Activated CD4-positive, alpha-beta T cell treated with anti-CD3 and anti-CD28 coated beads, Interleukin-2, amount 10 ng/mL, durations not matched to agents 7 days and 5 days (primary cell): ENCODE data around the gene DRAXIN. TPM values are rescaled to one million over a fixed set of nuclear protein-coding genes. Genes with fewer than 3 reads are reported as not detected.

ENCODE experiments used
- CTCF ChIA-PET: fragments of 350-600 bp; sonication (Branson Sonifier 250); formaldehyde crosslinking; loops from one replicate; lab custom pipeline; 2021; ENCODE audit warnings: antibody characterized with exemption; lab: Charles Lee
- POLR2A ChIA-PET: fragments of 350-600 bp; sonication (Branson Sonifier 250); formaldehyde crosslinking; loops from one replicate; lab custom pipeline; 2021; ENCODE audit warnings: antibody characterized with exemption; lab: Charles Lee
- DNase-seq: peaks from one replicate; pipeline ENCODE4 v3.0.0-alpha.2; 2020
- H3K27ac Mint-ChIP-seq: one replicate; pipeline ENCODE4 v1.8.0; 2021; ENCODE audit warnings: mild to moderate bottlenecking, moderate library complexity, mixed read lengths
- H3K27me3 Mint-ChIP-seq: one replicate; pipeline ENCODE4 v1.8.0; 2021; ENCODE audit warnings: mixed read lengths
- H3K36me3 Mint-ChIP-seq: one replicate; pipeline ENCODE4 v1.8.0; 2021; ENCODE audit warnings: low read depth, mixed read lengths
- H3K4me1 Mint-ChIP-seq: one replicate; pipeline ENCODE4 v1.8.0; 2021; ENCODE audit warnings: mixed read lengths
- H3K4me3 Mint-ChIP-seq: one replicate; pipeline ENCODE4 v1.8.0; 2021; ENCODE audit warnings: mild to moderate bottlenecking, moderate library complexity, mixed read lengths
- H3K9me3 Mint-ChIP-seq: one replicate; pipeline ENCODE4 v1.8.0; 2021; ENCODE audit warnings: mixed read lengths
- total RNA-seq, 2 experiments: library from RNA; stranded (reverse); gene quantifications; one replicate each; pipeline ENCODE4 v1.2.3, GENCODE V29; 2021

The DRAXIN gene
- total RNA-seq, 2 experiments from 2014 or later, result 0.54 to 0.62 TPM

DNA sequence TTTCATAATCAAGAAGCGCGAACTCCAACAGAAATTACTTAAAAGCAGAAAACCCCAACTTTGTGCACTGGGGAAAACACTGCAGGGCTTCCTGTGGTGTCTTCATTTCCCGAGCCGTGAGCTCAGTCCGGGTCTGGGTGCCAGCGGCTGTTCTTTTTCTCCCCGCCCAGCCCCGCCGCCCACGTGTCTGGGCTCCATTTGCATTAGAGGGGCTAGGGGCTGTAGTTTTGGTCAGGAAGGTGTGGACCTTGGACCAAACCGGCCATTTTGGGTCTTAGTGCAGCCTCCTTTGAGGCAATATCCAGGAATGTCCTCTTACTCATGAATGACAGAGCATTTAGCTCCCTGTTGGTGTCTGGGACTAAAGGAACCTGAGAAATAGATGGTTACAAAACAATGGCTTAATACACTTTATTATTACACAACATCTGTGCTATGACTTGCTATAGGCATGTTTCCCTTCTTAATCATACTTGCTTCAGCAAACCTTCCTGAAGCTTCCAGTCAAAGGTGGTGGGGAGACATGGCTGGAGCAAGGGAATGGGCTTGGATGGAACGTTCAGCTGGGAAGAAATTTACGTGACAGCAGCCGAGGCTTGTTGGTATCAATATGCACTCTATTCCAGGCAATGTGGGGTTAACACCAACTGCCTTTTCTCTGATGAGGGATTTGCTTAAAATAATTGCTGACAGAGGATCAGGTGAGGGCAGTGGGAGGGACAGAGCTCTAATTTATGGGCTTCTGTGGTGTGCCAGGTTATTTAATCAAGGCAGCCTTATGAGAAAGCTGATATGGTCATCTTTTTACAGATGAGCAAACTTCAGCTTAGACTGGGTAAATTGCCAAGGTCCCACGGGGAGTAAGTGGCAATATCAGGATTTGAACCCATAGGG lies 45.5 kb downstream of the DRAXIN start:
- Mint-ChIP-seq H3K9me3 (no peaks in the 10 kb centered on the region), H3K4me3 (peak overlapping the region; percentile 95), H3K27me3 (no peaks in the 10 kb centered on the region), H3K36me3 (peaks cover 11% of the 10 kb centered on the region), H3K27ac (peak overlapping the region; percentile 42), H3K4me1 (peaks cover 72% of the 10 kb centered on the region)
- ChIA-PET POLR2A (no interaction called here), CTCF (interaction anchor here (0.5 to 2.5 kb wide), 8 partner anchors 18 to 1242 kb away, joined by 3 to 12 read pairs (median 4); partner anchors contain the start of genes FBXO2 and FBXO44)
- DNase-seq, result peak; percentile 54

DNA sequence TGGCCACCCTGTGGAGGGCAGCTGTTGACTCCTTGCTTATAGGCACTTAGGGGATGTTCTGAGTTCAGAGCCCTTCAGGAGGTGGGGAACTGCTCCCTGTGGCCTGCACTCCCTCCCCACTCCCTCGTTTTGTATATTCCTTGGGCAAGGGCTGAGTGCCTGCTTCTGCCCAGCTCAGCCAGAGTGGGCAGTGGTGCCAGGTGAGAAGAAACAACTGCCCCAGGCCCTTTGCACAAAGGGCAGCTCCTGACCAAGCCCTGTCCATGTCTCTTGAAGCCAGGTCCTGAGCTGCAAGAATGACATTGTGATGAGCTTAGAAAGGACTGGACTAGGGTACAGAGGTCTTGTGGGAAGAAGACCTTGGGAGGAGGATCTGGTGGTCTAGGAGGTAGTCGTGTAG lies 46.6 kb downstream of the DRAXIN start:
- Mint-ChIP-seq H3K27ac (no peak overlapping the region), H3K27me3 (peaks cover 4% of the 10 kb centered on the region), H3K36me3 (peaks cover 20% of the 10 kb centered on the region), H3K4me3 (peak overlapping the region; percentile 8), H3K9me3 (no peaks in the 10 kb centered on the region), H3K4me1 (peaks cover 76% of the 10 kb centered on the region)
- POLR2A ChIA-PET, result no interaction called here
- DNase-seq, result no peak
- CTCF ChIA-PET, result interaction anchor here (0.7 to 2.5 kb wide), 3 partner anchors 73 to 84 kb away, joined by 3 to 10 read pairs (median 5); partner anchors contain the start of genes FBXO2 and FBXO44

DNA sequence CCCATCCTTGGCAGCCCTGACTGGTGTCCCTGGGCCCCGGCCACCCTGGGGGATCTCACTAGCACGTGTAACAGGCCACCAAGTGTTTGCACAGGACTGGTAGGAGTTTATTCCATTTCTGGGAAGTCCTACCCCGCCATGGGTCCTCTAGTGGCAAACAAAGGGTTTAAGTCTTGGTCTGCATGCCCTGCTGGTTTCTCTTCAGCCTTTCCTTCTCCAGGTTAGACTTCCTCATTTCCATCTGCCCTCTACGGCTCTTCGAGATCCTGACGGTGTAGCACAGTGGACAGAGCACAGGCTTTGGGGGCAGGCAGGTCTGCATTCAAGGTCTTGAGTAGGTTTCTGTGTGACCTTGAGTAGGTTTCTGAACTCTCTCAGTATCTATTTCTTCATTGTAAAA lies 47.3 kb downstream of the DRAXIN start:
- Mint-ChIP-seq H3K27me3 (peaks cover 4% of the 10 kb centered on the region), H3K9me3 (no peaks in the 10 kb centered on the region), H3K27ac (no peak overlapping the region), H3K4me1 (peaks cover 75% of the 10 kb centered on the region), H3K36me3 (peaks cover 20% of the 10 kb centered on the region), H3K4me3 (no peak overlapping the region)
- CTCF ChIA-PET, result interaction anchor here (1.0 kb wide), 1 partner anchor 74 kb away, joined by 5 read pairs; no protein-coding TSS in a partner anchor
- POLR2A ChIA-PET, result no interaction called here
- DNase-seq, result no peak

DNA sequence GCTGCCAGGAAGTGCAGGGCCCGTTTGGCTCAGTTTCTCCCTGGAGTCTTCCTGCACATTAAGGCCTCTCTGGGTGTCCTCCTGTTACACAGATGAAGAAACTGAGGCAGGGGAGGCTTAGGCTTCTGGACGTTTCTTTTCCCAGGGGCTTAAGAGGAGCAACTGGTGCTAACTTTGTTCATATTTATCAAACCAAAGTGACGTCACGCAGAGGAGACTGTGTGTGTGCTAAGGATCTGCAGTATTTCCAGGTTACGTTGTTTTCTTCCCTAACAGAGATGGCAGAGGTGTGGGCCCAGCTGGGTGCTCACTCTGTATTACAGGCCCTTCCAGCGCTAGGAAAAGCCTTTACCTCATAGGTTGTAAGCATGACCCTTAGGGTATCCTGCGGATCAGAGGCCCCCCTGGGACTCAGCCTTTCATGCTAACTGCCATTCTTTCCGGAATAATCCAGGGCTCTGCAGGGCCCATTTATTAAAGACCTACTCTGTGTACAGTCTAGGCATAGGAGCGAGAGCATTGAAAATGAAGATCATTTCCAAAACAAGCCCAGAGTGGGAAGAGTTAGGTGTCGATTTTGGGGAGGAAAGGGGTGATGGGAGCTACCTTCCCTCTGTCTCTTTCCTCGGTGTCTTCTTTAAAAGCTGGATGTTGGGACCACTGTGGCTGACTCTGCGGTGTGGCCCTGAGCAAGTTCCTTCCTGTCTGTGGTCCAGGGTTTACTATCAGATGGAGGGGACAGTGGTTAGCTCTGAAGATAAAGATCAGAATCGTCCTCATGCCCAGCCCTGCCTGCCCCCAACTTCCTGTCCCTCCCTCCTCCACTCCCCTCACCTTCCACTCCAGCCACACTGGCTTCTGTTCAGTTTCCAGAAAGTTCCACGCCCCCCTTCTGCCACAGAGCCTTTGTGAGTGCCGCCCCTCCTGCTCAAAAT lies 49.0 kb downstream of the DRAXIN start:
- DNase-seq, result peak; percentile 56
- ChIA-PET CTCF (interaction anchor here (0.6 to 2.0 kb wide), 4 partner anchors 21 to 90 kb away, joined by 3 to 9 read pairs (median 6); no protein-coding TSS in a partner anchor), POLR2A (no interaction called here)
- peaks cover 20% of the 10 kb centered on the region for H3K36me3 Mint-ChIP-seq
- peak overlapping the region; percentile 53 for H3K4me3 Mint-ChIP-seq
- peaks cover 77% of the 10 kb centered on the region for H3K4me1 Mint-ChIP-seq
- H3K27ac Mint-ChIP-seq, result peak overlapping the region; percentile 72
- H3K27me3 Mint-ChIP-seq, result peaks cover 4% of the 10 kb centered on the region
- H3K9me3 Mint-ChIP-seq, result no peaks in the 10 kb centered on the region

DNA sequence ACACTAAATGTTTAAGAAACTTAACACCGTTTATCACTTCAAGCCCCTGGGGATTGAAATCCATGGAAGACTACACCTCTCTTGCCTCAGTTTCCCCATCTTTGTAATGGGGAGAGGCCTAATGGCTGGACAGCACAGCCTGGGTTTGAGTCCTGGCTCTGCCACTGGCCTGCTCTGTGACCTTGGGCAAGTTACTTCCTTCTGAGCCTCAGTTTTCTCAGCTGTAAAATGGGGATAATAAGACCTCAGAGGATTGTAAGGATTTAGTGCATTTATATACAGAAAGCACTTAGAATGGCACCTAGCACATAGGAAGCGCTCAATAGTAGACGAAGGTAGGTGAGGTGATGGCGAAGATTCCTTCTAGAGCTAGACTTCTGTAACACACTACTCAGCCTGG lies 50.0 kb downstream of the DRAXIN start:
- Mint-ChIP-seq H3K9me3 (no peaks in the 10 kb centered on the region), H3K27me3 (peaks cover 4% of the 10 kb centered on the region), H3K4me3 (peak overlapping the region; percentile 53), H3K27ac (peak overlapping the region; percentile 72), H3K4me1 (peaks cover 77% of the 10 kb centered on the region), H3K36me3 (peaks cover 20% of the 10 kb centered on the region)
- CTCF ChIA-PET, result interaction anchor here (2.0 kb wide), 1 partner anchor 22 kb away, joined by 9 read pairs; no protein-coding TSS in a partner anchor
- DNase-seq, result no peak
- POLR2A ChIA-PET, result interaction anchor here (0.6 kb wide), 1 partner anchor 168 kb away, joined by 3 read pairs; no protein-coding TSS in a partner anchor

DNA sequence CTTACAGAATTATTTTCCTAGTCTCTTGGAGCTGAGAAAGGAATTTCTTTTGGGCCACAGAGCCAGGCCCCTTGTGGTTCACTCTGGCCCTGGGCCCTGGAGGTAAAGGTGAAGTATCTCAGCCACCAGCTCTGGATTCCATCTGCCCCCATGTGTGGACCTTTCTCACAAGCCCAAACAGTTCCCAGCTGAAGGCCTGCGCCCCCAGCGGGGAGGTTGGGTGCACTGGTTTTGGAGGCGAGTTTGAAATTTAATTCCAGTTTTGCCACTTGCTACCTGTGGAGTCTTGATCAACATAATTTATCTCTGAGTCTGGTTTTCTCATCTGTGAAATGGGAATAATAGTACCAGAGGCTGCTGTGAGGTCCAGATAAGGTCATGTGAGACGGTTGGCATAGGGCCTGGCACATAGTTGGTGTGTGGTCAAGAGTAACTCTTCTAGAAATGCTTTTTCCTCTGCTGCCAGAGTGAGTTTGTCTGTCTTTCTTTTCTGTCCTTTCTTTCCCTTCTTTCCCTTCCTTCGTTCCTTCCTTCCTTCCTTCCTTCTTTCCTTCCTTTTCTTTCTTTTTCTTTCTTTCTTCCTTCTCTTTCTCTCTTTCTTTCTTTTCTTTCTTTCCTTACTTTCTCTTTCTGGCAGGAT lies 50.5 kb downstream of the DRAXIN start:
- Mint-ChIP-seq H3K27ac (peak overlapping the region; percentile 31), H3K36me3 (peaks cover 24% of the 10 kb centered on the region), H3K27me3 (peaks cover 4% of the 10 kb centered on the region), H3K9me3 (no peaks in the 10 kb centered on the region), H3K4me3 (no peak overlapping the region), H3K4me1 (peaks cover 78% of the 10 kb centered on the region)
- DNase-seq, result no peak
- ChIA-PET CTCF (no interaction called here), POLR2A (interaction anchor here (0.6 kb wide), 1 partner anchor 167 kb away, joined by 3 read pairs; no protein-coding TSS in a partner anchor)

DNA sequence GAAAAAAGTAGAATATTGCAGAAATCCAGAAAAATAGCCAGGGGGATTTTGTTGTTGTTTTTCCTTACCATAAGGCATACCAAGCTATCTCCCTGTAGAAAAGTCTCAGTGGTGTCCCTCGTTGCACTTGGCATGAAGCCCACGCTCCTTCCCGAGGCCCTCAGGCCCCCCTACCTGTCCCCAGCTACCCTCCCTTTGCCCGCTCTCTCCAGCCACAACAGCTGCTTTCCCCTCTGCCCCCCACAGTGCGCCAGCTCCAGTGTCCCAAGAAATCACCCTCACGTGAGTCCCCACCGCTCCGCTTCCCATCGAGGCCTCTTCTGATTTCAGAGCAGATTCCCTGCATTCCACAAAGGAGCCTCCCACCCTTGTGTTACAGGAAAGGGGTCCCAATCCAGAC lies 52.8 kb downstream of the DRAXIN start:
- Mint-ChIP-seq H3K27ac (no peak overlapping the region), H3K36me3 (peaks cover 31% of the 10 kb centered on the region), H3K4me1 (peaks cover 65% of the 10 kb centered on the region), H3K27me3 (peaks cover 4% of the 10 kb centered on the region), H3K9me3 (no peaks in the 10 kb centered on the region), H3K4me3 (no peak overlapping the region)
- ChIA-PET CTCF (interaction anchor here (1.7 kb wide), 1 partner anchor 94 kb away, joined by 4 read pairs; no protein-coding TSS in a partner anchor), POLR2A (no interaction called here)
- DNase-seq, result no peak

DNA sequence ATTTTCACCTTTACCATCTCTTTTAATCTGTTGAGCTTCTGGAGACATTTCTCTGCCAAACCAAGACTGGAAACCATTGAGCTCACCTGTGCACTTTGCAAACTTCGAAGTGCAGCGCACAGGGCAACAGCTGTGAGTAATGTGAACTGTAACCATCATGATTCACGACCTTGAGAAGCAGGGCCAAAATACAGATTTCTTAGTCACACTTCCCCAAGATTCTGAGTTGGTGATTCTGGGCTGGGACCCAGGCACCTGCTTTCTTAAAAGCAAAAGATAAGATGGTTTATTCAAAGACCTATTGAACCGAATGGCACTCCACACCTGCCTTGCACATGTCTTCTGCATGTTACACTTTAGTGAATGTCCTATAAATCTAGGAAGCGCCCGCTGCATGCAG lies 54.6 kb downstream of the DRAXIN start:
- Mint-ChIP-seq H3K27ac (no peak overlapping the region), H3K9me3 (no peaks in the 10 kb centered on the region), H3K4me3 (no peak overlapping the region), H3K36me3 (peaks cover 27% of the 10 kb centered on the region), H3K27me3 (peaks cover 4% of the 10 kb centered on the region), H3K4me1 (peaks cover 47% of the 10 kb centered on the region)
- ChIA-PET POLR2A (no interaction called here), CTCF (interaction anchor here (1.2 kb wide), 1 partner anchor 96 kb away, joined by 4 read pairs; no protein-coding TSS in a partner anchor)
- no peak for DNase-seq

DNA sequence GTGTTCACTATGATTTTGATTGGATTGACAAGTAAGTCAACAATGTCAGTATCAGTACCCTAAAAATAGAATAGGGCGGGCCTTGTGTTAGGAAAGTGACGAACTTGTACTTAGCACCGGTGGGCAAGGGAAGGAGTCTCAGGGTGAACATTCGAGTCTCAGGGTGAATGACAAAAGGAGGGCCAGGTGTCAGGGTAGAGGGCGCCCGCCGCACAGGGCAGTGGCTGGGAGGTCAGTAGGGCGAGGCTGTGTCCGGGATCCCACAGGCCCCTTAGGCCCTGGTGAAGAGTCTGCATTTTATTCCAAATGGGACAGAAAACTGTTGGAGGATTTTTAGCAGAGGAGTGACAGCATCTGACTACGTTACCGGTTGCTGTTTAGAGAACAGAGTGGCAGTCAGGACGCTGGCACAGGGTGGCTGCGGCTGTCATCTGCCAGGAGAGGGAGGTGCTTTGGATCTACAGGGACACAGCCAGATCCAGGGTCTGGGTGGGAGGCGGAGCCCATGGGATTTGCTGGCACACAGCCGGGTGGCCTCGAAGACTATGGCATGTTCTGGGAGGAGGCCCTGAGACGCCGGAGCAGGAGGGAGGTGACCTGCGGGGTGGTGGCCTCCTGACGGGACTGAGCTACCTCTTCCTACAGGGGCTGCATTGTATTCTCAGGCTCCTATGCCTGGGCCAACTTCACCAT lies 55.4 kb downstream of the DRAXIN start:
- Mint-ChIP-seq H3K4me3 (no peak overlapping the region), H3K4me1 (peaks cover 39% of the 10 kb centered on the region), H3K36me3 (peaks cover 26% of the 10 kb centered on the region), H3K27me3 (peaks cover 4% of the 10 kb centered on the region), H3K27ac (no peak overlapping the region), H3K9me3 (no peaks in the 10 kb centered on the region)
- CTCF ChIA-PET, result no interaction called here
- POLR2A ChIA-PET, result no interaction called here
- no peak for DNase-seq

DNA sequence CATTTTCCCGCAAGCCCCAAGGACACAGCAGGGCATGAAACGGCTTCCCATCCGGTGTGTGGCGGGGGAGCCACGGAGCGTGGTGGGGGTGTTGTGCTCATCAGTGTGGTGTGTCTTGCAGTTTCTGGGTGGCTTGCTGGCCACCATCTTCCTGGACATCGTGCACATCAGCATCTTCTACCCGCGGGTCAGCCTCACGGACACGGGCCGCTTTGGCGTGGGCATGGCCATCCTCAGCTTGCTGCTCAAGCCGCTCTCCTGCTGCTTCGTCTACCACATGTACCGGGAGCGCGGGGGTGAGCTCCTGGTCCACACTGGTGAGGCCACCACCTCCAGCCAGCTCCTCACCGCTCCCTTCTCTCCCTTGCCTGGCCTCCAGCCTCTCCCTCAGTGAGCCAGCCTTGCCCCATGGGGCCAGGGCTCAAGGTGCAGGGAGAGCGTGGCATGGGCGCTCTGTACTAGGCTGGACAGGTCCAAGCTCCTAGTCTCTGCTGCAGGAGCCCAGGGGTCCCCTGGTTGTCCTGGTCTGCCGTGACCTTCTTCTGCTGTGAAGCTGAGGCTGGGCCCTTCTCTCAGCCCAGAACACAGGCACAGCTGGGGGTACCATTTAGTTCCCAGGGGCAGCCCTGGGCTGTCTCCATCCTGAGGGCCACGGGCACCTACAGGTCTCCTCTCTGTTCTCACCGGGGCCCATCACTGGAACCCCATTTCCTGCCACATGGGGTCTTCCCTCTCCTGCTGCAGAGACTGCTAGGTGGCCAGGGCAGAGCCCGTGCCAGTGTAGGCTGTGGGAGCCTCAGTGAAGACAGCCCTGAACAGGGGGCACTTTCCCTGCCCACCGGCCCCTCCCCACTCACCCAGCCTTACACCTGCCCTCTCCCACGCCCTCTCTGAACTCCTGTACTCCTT lies 57.0 kb downstream of the DRAXIN start:
- peak overlapping the region; percentile 45 for H3K4me3 Mint-ChIP-seq
- peaks cover 31% of the 10 kb centered on the region for H3K4me1 Mint-ChIP-seq
- no peaks in the 10 kb centered on the region for H3K9me3 Mint-ChIP-seq
- no peak for DNase-seq
- H3K27me3 Mint-ChIP-seq, result no peaks in the 10 kb centered on the region
- H3K27ac Mint-ChIP-seq, result peak overlapping the region; percentile 95
- ChIA-PET CTCF (interaction anchor here (0.6 to 1.8 kb wide), 2 partner anchors 100 to 473 kb away, joined by 3 to 5 read pairs; no protein-coding TSS in a partner anchor), POLR2A (no interaction called here)
- peaks cover 17% of the 10 kb centered on the region for H3K36me3 Mint-ChIP-seq
